ENCODE measurements around the gene FBXO9.

Gene FBXO9

GRCh38 chr6:53055873-53056272 lies 9.3 kb upstream of the FBXO9 start:
- no peak overlapping the region for H3K4me3 ChIP-seq (ENCODE audit: low read length)
- H3K9me2 ChIP-seq (replicated peaks; ENCODE audit: insufficient read depth, low read length): no peaks in the 10 kb centered on the region
- H3K4me1 ChIP-seq (ENCODE audit: low read length): 0 out of 2 replicates have a peak, but pooled peaks cover 9% of the 10 kb centered on the region
- no peaks in the 10 kb centered on the region for H3K79me2 ChIP-seq (ENCODE audit: low read length)
- no peak overlapping the region for H3K9ac ChIP-seq (ENCODE audit: low read length)
- DNase-seq: no peak
- no peaks in the 10 kb centered on the region for H3K27me3 ChIP-seq (replicated peaks; ENCODE audit: insufficient read depth, low read length)
- H2AFZ ChIP-seq (ENCODE audit: low read length): no peak overlapping the region
- no peak for TF ChIP-seq EZH2 (optimal IDR thresholded peaks at IDR 0.05; ENCODE audit: low read depth, low read length)
- no peak for TF ChIP-seq EZH2phosphoT487 (IDR thresholded peaks at IDR 0.05; ENCODE audit: low read length)
- TF ChIP-seq CTCF (IDR thresholded peaks at IDR 0.05; ENCODE audit: low read length): no peak
- no peak overlapping the region for H3K27ac ChIP-seq (ENCODE audit: low read length)
- H3K4me2 ChIP-seq (ENCODE audit: low read depth, low read length): no peak overlapping the region
- no peaks in the 10 kb centered on the region for H3K9me3 ChIP-seq (replicated peaks; ENCODE audit: insufficient read depth, low read length)
- no peaks in the 10 kb centered on the region for H3F3A ChIP-seq (ENCODE audit: insufficient read depth, low read length)
- H3K36me3 ChIP-seq (replicated peaks; ENCODE audit: insufficient read depth, low read length): no peaks in the 10 kb centered on the region
- no peaks in the 10 kb centered on the region for H4K20me1 ChIP-seq (ENCODE audit: insufficient read depth, low read length)

GRCh38 chr6:53056273-53056672 lies 8.9 kb upstream of the FBXO9 start:
- Histone ChIP-seq H3F3A (ENCODE audit: insufficient read depth, low read length) (no peaks in the 10 kb centered on the region), H4K20me1 (ENCODE audit: insufficient read depth, low read length) (no peaks in the 10 kb centered on the region), H3K9ac (ENCODE audit: low read length) (no peak overlapping the region), H3K4me1 (ENCODE audit: low read length) (0 out of 2 replicates have a peak, but pooled peaks cover 9% of the 10 kb centered on the region), H3K4me2 (ENCODE audit: low read depth, low read length) (no peak overlapping the region), H2AFZ (ENCODE audit: low read length) (no peak overlapping the region), H3K9me2 (replicated peaks; ENCODE audit: insufficient read depth, low read length) (no peaks in the 10 kb centered on the region), H3K4me3 (ENCODE audit: low read length) (no peak overlapping the region), H3K27ac (ENCODE audit: low read length) (no peak overlapping the region), H3K9me3 (replicated peaks; ENCODE audit: insufficient read depth, low read length) (no peaks in the 10 kb centered on the region), H3K27me3 (replicated peaks; ENCODE audit: insufficient read depth, low read length) (no peaks in the 10 kb centered on the region), H3K79me2 (ENCODE audit: low read length) (no peaks in the 10 kb centered on the region), H3K36me3 (replicated peaks; ENCODE audit: insufficient read depth, low read length) (no peaks in the 10 kb centered on the region)
- no peak for TF ChIP-seq EZH2phosphoT487 (IDR thresholded peaks at IDR 0.05; ENCODE audit: low read length)
- TF ChIP-seq EZH2 (optimal IDR thresholded peaks at IDR 0.05; ENCODE audit: low read depth, low read length): no peak
- no peak for TF ChIP-seq CTCF (IDR thresholded peaks at IDR 0.05; ENCODE audit: low read length)
- DNase-seq: no peak

- Histone ChIP-seq H3K9me3 (replicated peaks; ENCODE audit: insufficient read depth, low read length) (no peaks in the 10 kb centered on the region), H3K79me2 (ENCODE audit: low read length) (no peaks in the 10 kb centered on the region), H3K9me2 (replicated peaks; ENCODE audit: insufficient read depth, low read length) (no peaks in the 10 kb centered on the region), H3K4me2 (ENCODE audit: low read depth, low read length) (no peak overlapping the region), H3K9ac (ENCODE audit: low read length) (no peak overlapping the region), H4K20me1 (ENCODE audit: insufficient read depth, low read length) (no peaks in the 10 kb centered on the region), H3K4me1 (ENCODE audit: low read length) (0 out of 2 replicates have a peak, but pooled peaks cover 19% of the 10 kb centered on the region), H3K27ac (ENCODE audit: low read length) (no peak overlapping the region), H3K36me3 (replicated peaks; ENCODE audit: insufficient read depth, low read length) (no peaks in the 10 kb centered on the region), H3F3A (ENCODE audit: insufficient read depth, low read length) (no peaks in the 10 kb centered on the region), H3K27me3 (replicated peaks; ENCODE audit: insufficient read depth, low read length) (no peaks in the 10 kb centered on the region), H3K4me3 (ENCODE audit: low read length) (no peak overlapping the region), H2AFZ (ENCODE audit: low read length) (no peak overlapping the region)
- DNase-seq: no peak
- no peak for TF ChIP-seq EZH2phosphoT487 (IDR thresholded peaks at IDR 0.05; ENCODE audit: low read length)
- no peak for TF ChIP-seq EZH2 (optimal IDR thresholded peaks at IDR 0.05; ENCODE audit: low read depth, low read length)
- no peak for TF ChIP-seq CTCF (IDR thresholded peaks at IDR 0.05; ENCODE audit: low read length)
These were observed 6.6 kb upstream of the FBXO9 start for GRCh38 chr6:53058388-53059195.

Data from MM.1S (cell line).